NB4 (cell line): Measurements from ENCODE around the gene TM4SF1.
"Not testable (repeated sequence)": the region's sequence is repeated elsewhere in the genome, so short reads cannot be mapped to it uniquely, and the experiment has no call there.

ENCODE experiments used
- DNase-seq: peaks from one replicate; pipeline ENCODE4 v3.0.0; 2010; ENCODE audit warnings: low read depth
- H3K4me3 ChIP-seq: one replicate; pipeline ENCODE4 v1.5.1; 2011; ENCODE audit warnings: mild to moderate bottlenecking, low read depth, low read length, moderate library complexity
- MYC ChIP-seq: IDR thresholded peaks from 2 replicates; pipeline ENCODE4 v1.6.1; 2011; ENCODE audit warnings: low read depth, low read length
- POLR2A ChIP-seq: IDR thresholded peaks from 2 replicates; pipeline ENCODE4 v1.6.1; 2011; ENCODE audit warnings: mild to moderate bottlenecking; ENCODE audit not compliant: insufficient read length; ENCODE audit errors: extremely low read depth
- TF ChIP-seq, protein P1 (sequence below): IDR thresholded peaks from one replicate; pipeline ENCODE4 v1.5.1; 2012; ENCODE audit warnings: low read depth, low read length
- TF ChIP-seq, protein P2 (sequence below): IDR thresholded peaks from 2 replicates; pipeline ENCODE4 v1.6.1; 2011; ENCODE audit warnings: low read depth, low read length

TM4SF1 gene

DNA sequence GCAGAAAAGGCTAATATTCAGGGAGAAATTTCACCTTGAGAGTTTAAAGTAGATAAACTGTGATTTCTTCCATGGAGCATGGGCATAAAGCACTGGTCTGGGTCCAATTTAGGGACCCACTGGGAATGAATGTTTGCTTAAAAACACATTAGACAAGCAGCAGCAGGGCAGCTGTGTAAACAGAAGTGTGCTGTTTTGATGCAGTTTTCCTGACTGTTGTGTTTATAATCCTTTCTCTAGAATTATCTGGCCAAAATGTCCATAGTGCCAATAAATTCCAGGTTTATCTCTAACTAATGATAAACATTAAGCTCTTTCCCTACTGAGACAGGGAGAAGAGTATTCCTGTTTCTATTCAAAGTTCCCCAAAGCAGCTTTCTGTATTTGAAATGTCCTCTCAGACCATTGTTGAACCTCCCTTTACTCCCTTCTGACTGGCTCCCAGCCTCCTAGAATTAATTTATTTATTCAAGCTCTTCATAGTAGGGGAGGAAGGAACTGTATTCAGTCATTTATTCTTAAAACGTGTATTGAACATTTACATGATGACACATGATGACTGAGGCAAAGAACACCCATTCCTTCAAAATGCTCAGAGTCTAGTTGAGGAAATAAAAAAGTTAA is 37.0 kb downstream of the TM4SF1 start:
- DNase-seq = no peak
- H3K4me3 ChIP-seq = no peak overlapping the region
- TF ChIP-seq, protein P1, sequence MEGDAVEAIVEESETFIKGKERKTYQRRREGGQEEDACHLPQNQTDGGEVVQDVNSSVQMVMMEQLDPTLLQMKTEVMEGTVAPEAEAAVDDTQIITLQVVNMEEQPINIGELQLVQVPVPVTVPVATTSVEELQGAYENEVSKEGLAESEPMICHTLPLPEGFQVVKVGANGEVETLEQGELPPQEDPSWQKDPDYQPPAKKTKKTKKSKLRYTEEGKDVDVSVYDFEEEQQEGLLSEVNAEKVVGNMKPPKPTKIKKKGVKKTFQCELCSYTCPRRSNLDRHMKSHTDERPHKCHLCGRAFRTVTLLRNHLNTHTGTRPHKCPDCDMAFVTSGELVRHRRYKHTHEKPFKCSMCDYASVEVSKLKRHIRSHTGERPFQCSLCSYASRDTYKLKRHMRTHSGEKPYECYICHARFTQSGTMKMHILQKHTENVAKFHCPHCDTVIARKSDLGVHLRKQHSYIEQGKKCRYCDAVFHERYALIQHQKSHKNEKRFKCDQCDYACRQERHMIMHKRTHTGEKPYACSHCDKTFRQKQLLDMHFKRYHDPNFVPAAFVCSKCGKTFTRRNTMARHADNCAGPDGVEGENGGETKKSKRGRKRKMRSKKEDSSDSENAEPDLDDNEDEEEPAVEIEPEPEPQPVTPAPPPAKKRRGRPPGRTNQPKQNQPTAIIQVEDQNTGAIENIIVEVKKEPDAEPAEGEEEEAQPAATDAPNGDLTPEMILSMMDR = no peak
- TF ChIP-seq POLR2A (no peak), MYC (no peak)
- TF ChIP-seq, protein P2, sequence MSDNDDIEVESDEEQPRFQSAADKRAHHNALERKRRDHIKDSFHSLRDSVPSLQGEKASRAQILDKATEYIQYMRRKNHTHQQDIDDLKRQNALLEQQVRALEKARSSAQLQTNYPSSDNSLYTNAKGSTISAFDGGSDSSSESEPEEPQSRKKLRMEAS = no peak

- no peak overlapping the region for H3K4me3 ChIP-seq
- TF ChIP-seq, protein P2 = no peak
- TF ChIP-seq POLR2A = no peak
- TF ChIP-seq, protein P1 = no peak
- no peak for TF ChIP-seq MYC
- DNase-seq = peak; percentile 3
Observed at GRCh38 chr3:149339931-149340309, 37.5 kb downstream of the TM4SF1 start.

DNA sequence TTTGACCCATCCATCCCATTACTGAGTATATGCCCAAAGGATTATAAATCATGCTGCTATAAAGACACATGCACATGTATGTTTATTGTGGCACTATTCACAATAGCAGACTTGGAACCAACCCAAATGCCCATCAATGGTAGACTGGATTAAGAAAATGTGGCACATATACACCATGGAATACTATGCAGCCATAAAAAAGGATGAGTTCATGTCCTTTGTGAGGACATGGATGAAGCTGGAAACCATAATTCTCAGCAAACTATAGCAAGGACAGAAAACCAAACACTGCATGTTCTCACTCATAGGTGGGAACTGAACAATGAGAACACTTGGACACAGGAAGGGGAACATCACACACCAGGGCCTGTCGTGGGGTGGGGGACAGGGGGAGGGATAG is 40.0 kb downstream of the TM4SF1 start:
- H3K4me3 ChIP-seq, DNase-seq: not testable (repeated sequence)

- TF ChIP-seq MYC (no peak), POLR2A (no peak)
- TF ChIP-seq, protein P2 = no peak
- TF ChIP-seq, protein P1 = no peak
- H3K4me3 ChIP-seq = no peak overlapping the region
- no peak for DNase-seq
Observed at GRCh38 chr3:149336925-149337324, 40.5 kb downstream of the TM4SF1 start.

GRCh38 chr3:149333176-149333859 is 44.1 kb downstream of the TM4SF1 start, which contains the start of gene TM4SF18:
Gene TM4SF18, minus strand, starts transcription at chr3:149333636. Its CDS starts 254 bp downstream, at chr3:149333382.
- DNase-seq = no peak
- TF ChIP-seq, protein P2 = no peak
- no peak for TF ChIP-seq MYC
- no peak for TF ChIP-seq POLR2A
- TF ChIP-seq, protein P1 = no peak
- no peak within 1 kb of the TSS for H3K4me3 ChIP-seq

DNA sequence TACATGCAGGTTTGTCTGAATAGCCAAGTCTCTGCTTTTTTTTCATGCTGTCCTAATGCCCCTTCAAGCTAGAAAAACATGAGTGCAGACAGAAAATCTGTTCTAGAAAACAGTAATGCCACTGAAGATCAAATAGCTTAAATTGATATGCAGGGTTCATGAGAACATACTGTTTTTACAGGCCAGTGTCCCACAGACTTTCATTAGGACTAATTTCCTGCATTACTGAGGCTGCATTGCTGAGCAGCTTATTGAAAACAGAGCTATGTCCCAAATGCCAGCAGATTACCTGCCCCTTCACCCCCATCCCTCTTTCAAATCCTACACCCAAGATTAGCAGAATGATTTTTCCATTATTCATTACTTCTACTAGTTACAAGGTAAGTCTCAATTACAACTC is 44.7 kb downstream of the TM4SF1 start:
- H3K4me3 ChIP-seq = no peak overlapping the region
- no peak for DNase-seq

More for the DNA sequence above, 44.7 kb downstream of the TM4SF1 start:
- TF ChIP-seq, protein P2 = no peak
- TF ChIP-seq MYC (no peak), POLR2A (no peak)
- TF ChIP-seq, protein P1 = no peak
